ENCODE results near the gene GPR158.

- TF ChIP-seq CTCF (IDR thresholded peaks at IDR 0.05) (no peak), POLR2A (IDR thresholded peaks at IDR 0.05) (no peak)
Observed at GRCh38 chr10:25455980-25456567, 281.3 kb downstream of the GPR158 start.
